ENCODE data around the gene TMEM50A.
A peak's percentile ranks its signal among the peaks of the same experiment; 100 is the strongest.
"Not testable (repeated sequence)": the region's sequence is repeated elsewhere in the genome, so short reads cannot be mapped to it uniquely, and the experiment has no call there.

The TMEM50A gene

GRCh38 chr1:25355841-25356395 is 17.8 kb downstream of the TMEM50A start:
- no peak overlapping the region for H3K4me3 ChIP-seq (ENCODE audit: low read depth, low read length)
- in situ Hi-C loops (cut with HindIII; ENCODE audit: low pct_ligation_motif_present, low sequenced_read_pairs): no loop called here
- H3K27me3 ChIP-seq (replicated peaks): no peaks in the 10 kb centered on the region
- H3K27ac ChIP-seq: no peak overlapping the region
- no peak for DNase-seq
- peaks cover 59% of the 10 kb centered on the region for H3K36me3 ChIP-seq (replicated peaks)
- no peak for TF ChIP-seq CTCF (IDR thresholded peaks at IDR 0.05; ENCODE audit: low read depth, low read length, missing control alignments)

DNA sequence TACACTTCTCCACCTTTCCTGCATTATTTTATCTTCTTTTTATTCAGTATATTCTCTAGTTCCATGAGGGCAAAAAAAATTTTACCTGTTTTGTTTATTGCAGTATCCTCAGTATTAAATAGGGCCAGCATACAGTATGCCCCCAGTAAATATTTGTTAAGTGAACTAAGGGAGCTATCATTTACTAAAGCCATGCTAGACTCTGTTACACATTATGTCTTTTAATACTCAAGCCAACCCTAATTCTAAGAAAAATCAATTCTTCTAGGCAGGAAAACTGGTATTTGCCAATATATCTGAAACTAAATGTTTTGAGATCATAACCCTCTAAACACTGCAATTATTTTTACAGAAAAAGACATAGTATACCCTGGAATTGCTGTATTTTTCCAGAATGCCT is 18.3 kb downstream of the TMEM50A start:
- TF ChIP-seq CTCF (IDR thresholded peaks at IDR 0.05; ENCODE audit: low read depth, low read length, missing control alignments): no peak
- no peaks in the 10 kb centered on the region for H3K27me3 ChIP-seq (replicated peaks)
- peaks cover 61% of the 10 kb centered on the region for H3K36me3 ChIP-seq (replicated peaks)
- no peak overlapping the region for H3K27ac ChIP-seq
- in situ Hi-C loops (cut with HindIII; ENCODE audit: low pct_ligation_motif_present, low sequenced_read_pairs): no loop called here
- H3K4me3 ChIP-seq (ENCODE audit: low read depth, low read length): no peak overlapping the region
- DNase-seq: no peak

DNA sequence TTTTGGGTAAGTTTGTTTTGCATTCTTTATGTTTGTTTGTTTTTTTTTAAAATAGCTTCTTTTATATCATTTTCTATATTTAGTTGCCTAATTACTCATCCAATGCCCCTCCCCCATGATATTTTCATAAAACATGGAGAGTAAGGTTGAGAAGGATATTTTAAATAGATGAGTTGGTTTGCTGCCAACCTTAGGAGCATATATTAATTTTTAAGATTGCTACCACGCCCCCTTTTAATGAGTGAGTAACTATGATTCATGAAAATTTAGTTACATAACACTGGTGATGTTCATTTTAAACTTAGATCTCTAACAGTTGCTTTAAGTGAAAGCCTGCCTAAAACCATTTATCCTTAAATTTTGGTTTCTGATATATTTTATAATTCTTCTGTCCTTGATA is 18.7 kb downstream of the TMEM50A start:
- DNase-seq: no peak
- H3K27ac ChIP-seq: no peak overlapping the region
- in situ Hi-C loops (cut with HindIII; ENCODE audit: low pct_ligation_motif_present, low sequenced_read_pairs): no loop called here
- H3K27me3 ChIP-seq (replicated peaks): no peaks in the 10 kb centered on the region
- TF ChIP-seq CTCF (IDR thresholded peaks at IDR 0.05; ENCODE audit: low read depth, low read length, missing control alignments): no peak
- H3K4me3 ChIP-seq (ENCODE audit: low read depth, low read length): no peak overlapping the region
- H3K36me3 ChIP-seq (replicated peaks): peaks cover 64% of the 10 kb centered on the region

DNA sequence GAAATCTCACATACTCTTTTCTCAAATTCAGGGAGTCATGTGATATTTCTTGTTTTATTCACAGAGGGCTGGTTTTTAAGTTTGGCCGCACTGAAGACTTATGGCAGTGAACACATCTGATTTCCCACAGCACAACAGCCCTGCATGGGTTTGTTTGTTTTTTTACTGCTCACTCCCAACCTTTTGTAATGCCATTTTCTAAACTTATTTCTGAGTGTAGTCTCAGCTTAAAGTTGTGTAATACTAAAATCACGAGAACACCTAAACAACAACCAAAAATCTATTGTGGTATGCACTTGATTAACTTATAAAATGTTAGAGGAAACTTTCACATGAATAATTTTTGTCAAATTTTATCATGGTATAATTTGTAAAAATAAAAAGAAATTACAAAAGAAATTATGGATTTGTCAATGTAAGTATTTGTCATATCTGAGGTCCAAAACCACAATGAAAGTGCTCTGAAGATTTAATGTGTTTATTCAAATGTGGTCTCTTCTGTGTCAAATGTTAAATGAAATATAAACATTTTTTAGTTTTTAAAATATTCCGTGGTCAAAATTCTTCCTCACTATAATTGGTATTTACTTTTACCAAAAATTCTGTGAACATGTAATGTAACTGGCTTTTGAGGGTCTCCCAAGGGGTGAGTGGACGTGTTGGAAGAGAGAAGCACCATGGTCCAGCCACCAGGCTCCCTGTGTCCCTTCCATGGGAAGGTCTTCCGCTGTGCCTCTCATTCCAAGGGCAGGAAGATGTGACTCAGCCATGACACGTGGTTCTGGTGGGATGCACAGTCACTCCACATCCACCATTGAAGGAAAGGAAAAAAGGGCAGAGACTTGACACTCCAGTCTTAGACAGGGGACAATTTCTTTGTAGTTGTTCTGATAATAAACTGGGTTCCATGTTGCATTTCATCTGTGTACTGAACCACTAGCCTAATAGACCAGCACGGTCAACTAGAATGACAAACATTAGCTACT is 22.8 kb downstream of the TMEM50A start:
- H3K27ac ChIP-seq: peak overlapping the region; percentile 74
- H3K4me3 ChIP-seq (ENCODE audit: low read depth, low read length): no peak overlapping the region
- H3K36me3 ChIP-seq (replicated peaks): peaks cover 41% of the 10 kb centered on the region
- peak; percentile 85 for DNase-seq
- in situ Hi-C loops (cut with HindIII; ENCODE audit: low pct_ligation_motif_present, low sequenced_read_pairs): no loop called here
- TF ChIP-seq CTCF (IDR thresholded peaks at IDR 0.05; ENCODE audit: low read depth, low read length, missing control alignments): no peak
- H3K27me3 ChIP-seq (replicated peaks): no peaks in the 10 kb centered on the region

DNA sequence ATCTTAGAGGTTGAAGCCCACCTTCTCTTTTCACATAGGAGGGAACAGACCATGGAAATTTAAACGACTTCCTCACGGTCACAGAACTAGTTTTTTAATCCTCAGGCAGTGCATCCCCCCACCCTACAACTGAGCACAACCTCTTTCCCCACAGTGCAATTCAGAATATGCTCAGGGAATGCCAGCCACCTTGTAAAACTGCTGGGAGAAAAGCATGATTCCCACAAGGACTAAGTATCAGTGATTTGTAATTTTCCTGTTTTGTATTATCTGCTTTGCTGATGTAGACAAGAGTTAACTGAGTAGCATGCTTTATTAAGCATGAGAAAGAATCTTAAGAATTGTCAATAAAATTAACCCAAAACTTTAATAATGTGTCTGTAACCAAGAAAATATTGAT is 23.8 kb downstream of the TMEM50A start:
- H3K27ac ChIP-seq: peak overlapping the region; percentile 74
- in situ Hi-C loops (cut with HindIII; ENCODE audit: low pct_ligation_motif_present, low sequenced_read_pairs): no loop called here
- DNase-seq: no peak

DNA sequence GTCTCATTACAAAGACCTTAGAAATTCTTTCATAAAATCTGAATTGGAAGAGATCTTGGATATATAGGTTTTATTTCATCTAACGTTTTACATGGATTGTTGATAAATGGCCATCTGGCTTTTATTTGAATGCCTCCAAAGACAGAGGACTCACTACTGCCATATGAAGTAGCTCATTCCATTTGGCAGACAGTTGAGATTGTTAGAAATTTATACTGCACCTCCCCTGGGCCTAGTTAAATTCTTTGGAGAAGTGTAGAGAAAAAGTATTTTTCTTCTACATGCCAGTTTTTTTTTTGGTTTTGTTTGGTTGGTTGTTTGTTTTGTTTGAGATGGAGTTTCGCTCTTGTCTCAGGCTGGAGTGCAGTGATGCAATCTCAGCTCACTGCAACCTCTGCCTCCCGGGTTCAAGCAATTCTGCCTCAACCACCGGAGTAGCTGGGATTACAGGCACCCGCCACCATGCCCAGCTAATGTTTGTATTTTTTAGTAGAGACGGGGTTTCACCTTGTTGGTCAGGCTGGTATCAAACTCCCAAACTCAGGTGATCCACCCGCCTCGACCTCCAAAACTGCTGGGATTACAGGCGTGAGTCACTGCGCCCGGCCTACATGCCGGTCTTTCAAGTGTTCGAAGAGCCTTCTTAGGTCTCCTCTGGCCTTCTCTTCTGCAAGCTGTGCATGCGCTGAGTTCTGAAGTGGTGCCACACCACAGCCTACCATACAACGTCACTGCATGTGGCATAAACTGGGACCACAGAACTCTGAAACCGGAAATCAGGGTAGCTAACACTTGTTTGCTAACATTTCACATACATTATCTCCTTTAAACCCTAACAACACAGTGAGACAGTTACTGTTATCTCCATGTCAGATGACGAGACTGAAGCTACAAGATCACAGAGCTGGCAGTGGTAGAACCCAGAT is 24.8 kb downstream of the TMEM50A start:
- DNase-seq; in situ Hi-C loops (cut with HindIII; ENCODE audit: low pct_ligation_motif_present, low sequenced_read_pairs); H3K27ac ChIP-seq; H3K27me3 ChIP-seq (replicated peaks); H3K4me3 ChIP-seq (ENCODE audit: low read depth, low read length): not testable (repeated sequence)
- H3K36me3 ChIP-seq (replicated peaks): peaks cover 26% of the 10 kb centered on the region

More for the DNA sequence above, 23.8 kb downstream of the TMEM50A start:
- Histone ChIP-seq H3K27me3 (replicated peaks) (no peaks in the 10 kb centered on the region), H3K4me3 (ENCODE audit: low read depth, low read length) (no peak overlapping the region), H3K36me3 (replicated peaks) (peaks cover 34% of the 10 kb centered on the region)
- no peak for TF ChIP-seq CTCF (IDR thresholded peaks at IDR 0.05; ENCODE audit: low read depth, low read length, missing control alignments)

Data from brain microvascular endothelial cell (primary cell).